Measurements from ENCODE around the gene TMBIM1.
A peak's percentile ranks its signal among the peaks of the same experiment; 100 is the strongest.

The TMBIM1 gene

GRCh38 chr2:218259099-218259961, 33.0 kb downstream of the TMBIM1 start:
- no peak for DNase-seq (ENCODE audit: low read depth in 1 of 2, low spot score in 1 of 2)

GRCh38 chr2:218257390-218257981, 34.8 kb downstream of the TMBIM1 start:
- DNase-seq (ENCODE audit: low read depth in 1 of 2, low spot score in 1 of 2): peak; percentile 34 to 45

- no peak for DNase-seq (ENCODE audit: low read depth in 1 of 2, low spot score in 1 of 2)
Observed at GRCh38 chr2:218256612-218257350, 35.5 kb downstream of the TMBIM1 start.

GRCh38 chr2:218255446-218255845, 36.9 kb downstream of the TMBIM1 start:
- no peak for DNase-seq (ENCODE audit: low read depth in 1 of 2, low spot score in 1 of 2)

- DNase-seq (ENCODE audit: low read depth in 1 of 2, low spot score in 1 of 2): no peak
Observed at GRCh38 chr2:218253232-218253625, 39.1 kb downstream of the TMBIM1 start.

GRCh38 chr2:218252509-218253231, 39.6 kb downstream of the TMBIM1 start:
- no peak for DNase-seq (ENCODE audit: low read depth in 1 of 2, low spot score in 1 of 2)

- DNase-seq (ENCODE audit: low read depth in 1 of 2, low spot score in 1 of 2): no peak
Observed at GRCh38 chr2:218249691-218250090, 42.6 kb downstream of the TMBIM1 start.

GRCh38 chr2:218245214-218245613, 47.1 kb downstream of the TMBIM1 start:
- no peak for DNase-seq (ENCODE audit: low read depth in 1 of 2, low spot score in 1 of 2)

GRCh38 chr2:218244665-218245064, 47.6 kb downstream of the TMBIM1 start:
- DNase-seq (ENCODE audit: low read depth in 1 of 2, low spot score in 1 of 2): no peak

- DNase-seq (ENCODE audit: low read depth in 1 of 2, low spot score in 1 of 2): no peak
Observed at GRCh38 chr2:218244204-218244603, 48.1 kb downstream of the TMBIM1 start.

GRCh38 chr2:218238887-218239286, 53.4 kb downstream of the TMBIM1 start:
- no peak for DNase-seq (ENCODE audit: low read depth in 1 of 2, low spot score in 1 of 2)

- DNase-seq (ENCODE audit: low read depth in 1 of 2, low spot score in 1 of 2): no peak
Observed at GRCh38 chr2:218236829-218237228, 55.5 kb downstream of the TMBIM1 start.

- no peak for DNase-seq (ENCODE audit: low read depth in 1 of 2, low spot score in 1 of 2)
Observed at GRCh38 chr2:218235017-218235416, 57.3 kb downstream of the TMBIM1 start.

GRCh38 chr2:218234521-218234920, 57.8 kb downstream of the TMBIM1 start:
- no peak for DNase-seq (ENCODE audit: low read depth in 1 of 2, low spot score in 1 of 2)

- DNase-seq (ENCODE audit: low read depth in 1 of 2, low spot score in 1 of 2): no peak
Observed at GRCh38 chr2:218233543-218233942, 58.8 kb downstream of the TMBIM1 start.

- no peak for DNase-seq (ENCODE audit: low read depth in 1 of 2, low spot score in 1 of 2)
Observed at GRCh38 chr2:218230882-218231281, 61.4 kb downstream of the TMBIM1 start.

- DNase-seq (ENCODE audit: low read depth in 1 of 2, low spot score in 1 of 2): no peak
Observed at GRCh38 chr2:218229851-218230250, 62.5 kb downstream of the TMBIM1 start.

GRCh38 chr2:218229239-218229638, 63.1 kb downstream of the TMBIM1 start:
- DNase-seq (ENCODE audit: low read depth in 1 of 2, low spot score in 1 of 2): no peak

- DNase-seq (ENCODE audit: low read depth in 1 of 2, low spot score in 1 of 2): no peak
Observed at GRCh38 chr2:218228366-218229090, 63.8 kb downstream of the TMBIM1 start.

GRCh38 chr2:218226903-218227302, 65.4 kb downstream of the TMBIM1 start:
- DNase-seq (ENCODE audit: low read depth in 1 of 2, low spot score in 1 of 2): no peak
